Right renal cortex interstitium (tissue), 3 donors: Measurements from ENCODE around the gene VDAC2. TPM values are rescaled to one million over a fixed set of nuclear protein-coding genes. Genes with fewer than 3 reads are reported as not detected.

Source experiments
- polyA plus RNA-seq, 3 donors: library from polyadenylated mRNA; unstranded; fragments of 120-200 nt; gene quantifications; one replicate each; pipeline ENCODE4 v1.2.1, GENCODE V29; 2013; ENCODE audit not compliant: insufficient read length in 3 of 3

VDAC2 gene
- polyA plus RNA-seq, 3 donors = 259 to 270 (median 260) TPM

Other genes starting within 250 kb of the VDAC2 start
- gene SAMD8, start 99.1 kb upstream of the VDAC2 start, polyA plus RNA-seq = 10 to 100 TPM; 12.1 to 15.4 (median 13.4) TPM
- 1 to 10 TPM; 3.5 to 5.2 (median 4.9) TPM for gene COMTD1, start 25.2 kb downstream of the VDAC2 start, polyA plus RNA-seq
- gene ZNF503, start 191.0 kb downstream of the VDAC2 start, polyA plus RNA-seq = 10 to 100 TPM; 50.6 to 55.4 (median 51.5) TPM
- 10 to 100 TPM; 20.9 to 21.7 (median 21.2) TPM for gene LRMDA, start 220.8 kb downstream of the VDAC2 start, polyA plus RNA-seq